Muscle layer of colon (tissue), 2 donors: ENCODE measurements around the gene CCDC88C.
"Not testable (repeated sequence)": the region's sequence is repeated elsewhere in the genome, so short reads cannot be mapped to it uniquely, and the experiment has no call there.

Experiments
- H3K27ac ChIP-seq: one replicate; pipeline ENCODE4 v1.7.0; 2013; ENCODE audit warnings: low read depth, mild to moderate bottlenecking, low read length, moderate library complexity
- H3K27me3 ChIP-seq, 2 donors: one replicate each; pipeline ENCODE4 v1.7.0; 2013; ENCODE audit warnings: low read length in 2 of 2, mild to moderate bottlenecking in 2 of 2; ENCODE audit not compliant: insufficient read depth in 2 of 2, control insufficient read depth in 1 of 2
- H3K36me3 ChIP-seq: one replicate; pipeline ENCODE4 v1.7.0; 2013; ENCODE audit warnings: mild to moderate bottlenecking, low read length; ENCODE audit not compliant: insufficient read depth
- H3K4me1 ChIP-seq: one replicate; pipeline ENCODE4 v1.7.0; 2013; ENCODE audit warnings: mild to moderate bottlenecking, low read length; ENCODE audit not compliant: insufficient read depth
- H3K4me3 ChIP-seq, 2 donors: one replicate each; pipeline ENCODE4 v1.7.0; 2013; ENCODE audit warnings: low read length in 2 of 2, low read depth in 1 of 2, mild to moderate bottlenecking in 1 of 2, moderate library complexity in 1 of 2
- H3K9ac ChIP-seq: one replicate; pipeline ENCODE4 v1.7.0; 2013; ENCODE audit warnings: low read length
- H3K9me3 ChIP-seq: one replicate; pipeline ENCODE4 v1.7.0; 2013; ENCODE audit warnings: mild to moderate bottlenecking, low read length
- donor health status: abdominal sarcoma.
- donor health status: Adenocarcinoma of cecum.

CCDC88C gene

GRCh38 chr14:91232052-91232451 is 185.6 kb downstream of the CCDC88C start:
- H3K9me3 ChIP-seq: no peaks in the 10 kb centered on the region
- peaks cover 4% of the 10 kb centered on the region for H3K36me3 ChIP-seq
- no peak overlapping the region for H3K9ac ChIP-seq
- H3K27me3 ChIP-seq: no peaks in the 10 kb centered on the region
- H3K4me1 ChIP-seq: no peaks in the 10 kb centered on the region
- H3K27ac ChIP-seq: no peak overlapping the region
- no peak overlapping the region for H3K4me3 ChIP-seq

DNA sequence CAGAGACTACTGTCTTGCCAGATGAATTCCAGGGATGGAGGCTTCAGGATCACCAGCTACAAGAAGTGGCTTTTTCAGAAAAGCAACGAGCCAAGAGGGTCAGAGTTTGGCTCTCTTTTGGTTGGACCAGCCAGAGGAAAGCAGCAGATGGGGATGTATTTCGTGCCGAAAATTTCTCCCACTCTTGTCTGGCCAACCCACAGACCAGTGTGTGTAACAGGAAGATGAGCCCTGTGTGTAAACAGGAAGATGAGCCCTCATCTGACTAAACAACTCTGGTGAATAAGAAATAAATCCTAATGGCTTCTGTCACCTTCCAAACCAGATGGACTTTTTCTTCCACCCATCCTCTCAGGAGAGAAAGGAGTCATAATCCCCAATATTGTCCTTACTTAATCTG is 186.2 kb downstream of the CCDC88C start:
- Histone ChIP-seq H3K4me1 (no peaks in the 10 kb centered on the region), H3K27me3 (no peaks in the 10 kb centered on the region), H3K9ac (no peak overlapping the region), H3K9me3 (no peaks in the 10 kb centered on the region), H3K4me3 (no peak overlapping the region), H3K36me3 (peaks cover 5% of the 10 kb centered on the region), H3K27ac (no peak overlapping the region)

DNA sequence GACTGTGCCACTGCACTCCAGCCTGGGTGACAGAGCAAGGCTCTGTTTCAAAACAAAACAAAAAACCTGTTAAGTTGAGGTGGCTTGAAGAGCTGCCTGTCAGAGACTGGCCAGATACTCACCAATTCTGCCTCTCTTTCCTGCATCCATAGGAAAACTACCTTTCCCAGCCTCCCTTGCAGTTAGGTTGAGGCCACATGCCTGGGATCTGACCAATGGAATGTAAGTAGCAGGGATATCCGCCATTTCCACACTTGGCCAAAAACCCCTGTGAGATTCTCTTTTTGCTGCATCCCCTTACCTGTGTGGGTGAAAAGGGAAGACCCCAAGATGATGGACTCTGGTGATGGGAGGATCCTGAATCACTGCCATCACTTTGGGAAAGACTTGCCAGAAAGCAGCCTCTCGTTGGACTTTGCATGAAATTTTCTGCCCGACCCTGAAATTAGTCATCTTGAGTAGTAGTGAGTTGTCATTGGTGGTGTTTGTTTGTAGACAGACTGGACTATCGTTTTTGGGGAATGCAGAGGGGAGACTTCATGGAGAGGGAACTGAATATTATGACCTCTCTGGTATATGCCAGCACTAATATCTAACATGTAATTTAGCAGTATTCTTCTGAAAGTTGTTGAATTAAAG is 187.1 kb downstream of the CCDC88C start:
- H3K36me3 ChIP-seq: peaks cover 5% of the 10 kb centered on the region
- H3K4me1 ChIP-seq: no peaks in the 10 kb centered on the region
- no peaks in the 10 kb centered on the region for H3K27me3 ChIP-seq
- no peak overlapping the region for H3K27ac ChIP-seq
- H3K9me3 ChIP-seq: no peaks in the 10 kb centered on the region
- H3K4me3 ChIP-seq: no peak overlapping the region
- H3K9ac ChIP-seq: no peak overlapping the region

GRCh38 chr14:91229743-91230200 is 187.8 kb downstream of the CCDC88C start:
- no peak overlapping the region for H3K4me3 ChIP-seq
- no peak overlapping the region for H3K27ac ChIP-seq
- no peaks in the 10 kb centered on the region for H3K27me3 ChIP-seq
- no peak overlapping the region for H3K9ac ChIP-seq
- no peaks in the 10 kb centered on the region for H3K4me1 ChIP-seq
- H3K36me3 ChIP-seq: peaks cover 13% of the 10 kb centered on the region
- no peaks in the 10 kb centered on the region for H3K9me3 ChIP-seq

- H3K9ac ChIP-seq: no peak overlapping the region
- no peak overlapping the region for H3K27ac ChIP-seq
- H3K9me3 ChIP-seq: no peaks in the 10 kb centered on the region
- no peaks in the 10 kb centered on the region for H3K27me3 ChIP-seq
- H3K36me3 ChIP-seq: peaks cover 20% of the 10 kb centered on the region
- no peak overlapping the region for H3K4me3 ChIP-seq
- H3K4me1 ChIP-seq: no peaks in the 10 kb centered on the region
Observed at GRCh38 chr14:91229005-91229382, 188.6 kb downstream of the CCDC88C start.

- Histone ChIP-seq H3K9me3 (no peaks in the 10 kb centered on the region), H3K36me3 (peaks cover 20% of the 10 kb centered on the region), H3K4me3 (no peak overlapping the region), H3K27me3 (no peaks in the 10 kb centered on the region), H3K9ac (no peak overlapping the region), H3K4me1 (no peaks in the 10 kb centered on the region), H3K27ac (no peak overlapping the region)
Observed at GRCh38 chr14:91228112-91229004, 189.3 kb downstream of the CCDC88C start.

DNA sequence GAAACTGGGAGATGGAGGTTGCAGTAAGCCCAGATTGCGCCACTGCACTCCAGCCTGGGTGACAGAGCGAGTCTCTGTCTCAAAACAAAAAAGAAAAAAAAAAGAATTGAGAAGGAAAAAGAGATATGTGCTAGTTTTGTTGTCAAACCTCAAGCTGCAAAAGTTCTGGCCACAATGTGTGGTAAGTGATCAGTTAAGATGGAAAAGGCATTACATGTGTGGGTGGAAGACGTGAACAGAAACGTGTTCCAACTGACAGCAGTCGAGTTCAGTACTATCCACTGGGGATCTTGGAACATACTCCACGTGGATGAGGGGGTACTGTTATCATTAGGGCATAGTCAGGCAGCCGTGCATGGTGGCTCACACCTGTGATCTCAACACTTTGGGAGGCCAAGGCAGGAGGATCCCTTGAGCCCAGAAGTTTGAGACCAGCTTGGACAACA is 190.4 kb downstream of the CCDC88C start:
- no peak overlapping the region for H3K27ac ChIP-seq
- no peaks in the 10 kb centered on the region for H3K27me3 ChIP-seq
- H3K36me3 ChIP-seq: peaks cover 20% of the 10 kb centered on the region
- H3K9me3 ChIP-seq: no peaks in the 10 kb centered on the region
- H3K9ac ChIP-seq: no peak overlapping the region
- no peaks in the 10 kb centered on the region for H3K4me1 ChIP-seq
- H3K4me3 ChIP-seq: no peak overlapping the region

- H3K27ac ChIP-seq, H3K4me3 ChIP-seq, H3K9me3 ChIP-seq, H3K4me1 ChIP-seq, H3K9ac ChIP-seq, H3K27me3 ChIP-seq: not testable (repeated sequence)
- peaks cover 20% of the 10 kb centered on the region for H3K36me3 ChIP-seq
Observed at GRCh38 chr14:91226360-91226759, 191.3 kb downstream of the CCDC88C start.

DNA sequence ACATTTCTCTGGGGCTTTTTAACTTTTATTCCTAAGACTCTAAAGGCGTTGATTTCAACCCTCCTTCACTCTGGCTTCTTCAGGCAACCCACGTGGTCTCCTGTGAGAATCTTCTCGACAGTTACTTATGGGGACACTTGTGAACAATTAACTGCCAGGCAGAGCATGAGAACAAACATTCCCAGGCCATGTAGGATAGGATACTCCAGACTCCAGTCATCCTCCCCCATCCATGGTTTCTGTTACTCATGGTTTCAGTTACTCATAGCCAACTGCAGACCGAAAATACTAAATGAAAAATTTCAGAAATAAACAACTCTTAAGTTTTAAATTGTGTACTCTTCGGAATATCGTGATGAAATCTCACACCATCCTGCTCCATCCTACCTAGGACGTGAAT is 192.6 kb downstream of the CCDC88C start:
- no peaks in the 10 kb centered on the region for H3K4me1 ChIP-seq
- H3K27ac ChIP-seq: no peak overlapping the region
- no peak overlapping the region for H3K9ac ChIP-seq
- H3K4me3 ChIP-seq: no peak overlapping the region
- no peaks in the 10 kb centered on the region for H3K9me3 ChIP-seq
- H3K36me3 ChIP-seq: peaks cover 20% of the 10 kb centered on the region
- H3K27me3 ChIP-seq: no peaks in the 10 kb centered on the region

- Histone ChIP-seq H3K9me3 (no peaks in the 10 kb centered on the region), H3K27ac (no peak overlapping the region), H3K36me3 (peaks cover 30% of the 10 kb centered on the region), H3K4me1 (no peaks in the 10 kb centered on the region), H3K9ac (no peak overlapping the region), H3K27me3 (no peaks in the 10 kb centered on the region), H3K4me3 (no peak overlapping the region)
Observed at GRCh38 chr14:91223028-91223783, 194.4 kb downstream of the CCDC88C start.
